GM23338 (cell line): ENCODE data around the gene ATF6. TPM values are rescaled to one million over a fixed set of nuclear protein-coding genes. Genes with fewer than 3 reads are reported as not detected.

Source experiments
- ATAC-seq: fragments of 200-7000 bp; cut with Tn5 transposase; 3 replicates; pipeline ENCODE4 v1.9.1; 2020
- DNase-seq: peaks from one replicate; pipeline ENCODE4 v3.0.0-alpha.2; 2015; ENCODE audit warnings: low spot score
- H2AFZ ChIP-seq: fragments of 200-600 bp; sonication (generic); 2 replicates; pipeline ENCODE4 v1.8.0; 2016; ENCODE audit warnings: antibody characterized with exemption, mild to moderate bottlenecking, moderate library complexity
- H3F3A ChIP-seq: fragments of 200-600 bp; sonication (generic); replicated peaks from 2 replicates; pipeline ENCODE4 v1.8.0; 2017; ENCODE audit warnings: antibody characterized with exemption, mixed run types, low read depth
- H3K27ac ChIP-seq: fragments of 200-600 bp; sonication (generic); 2 replicates; pipeline ENCODE4 v1.6.1; 2016; ENCODE audit warnings: low read depth
- H3K27me3 ChIP-seq: fragments of 200-600 bp; sonication (generic); 2 replicates; pipeline ENCODE4 v1.8.0; 2016; ENCODE audit warnings: mild to moderate bottlenecking, mixed run types, moderate library complexity; ENCODE audit not compliant: insufficient read depth
- H3K36me3 ChIP-seq: fragments of 200-600 bp; sonication (generic); 2 replicates; pipeline ENCODE4 v1.8.0; 2016; ENCODE audit warnings: mild to moderate bottlenecking; ENCODE audit not compliant: insufficient read depth
- H3K4me1 ChIP-seq: fragments of 200-600 bp; sonication (generic); 2 replicates; pipeline ENCODE4 v1.8.0; 2016; ENCODE audit warnings: mild to moderate bottlenecking, moderate library complexity; ENCODE audit not compliant: insufficient read depth
- H3K4me2 ChIP-seq: fragments of 200-600 bp; sonication (generic); 2 replicates; pipeline ENCODE4 v1.7.1; 2017; ENCODE audit warnings: mixed run types
- H3K4me3 ChIP-seq: fragments of 200-600 bp; sonication (generic); 2 replicates; pipeline ENCODE4 v1.6.1; 2016; ENCODE audit warnings: mixed run types
- H3K79me2 ChIP-seq: fragments of 200-600 bp; sonication (generic); replicated peaks from 2 replicates; pipeline ENCODE4 v1.8.0; 2017; ENCODE audit warnings: mild to moderate bottlenecking; ENCODE audit not compliant: insufficient read depth
- H3K9me2 ChIP-seq: fragments of 200-600 bp; sonication (generic); 2 replicates; pipeline ENCODE4 v1.8.0; 2017; ENCODE audit not compliant: insufficient read depth
- H4K20me1 ChIP-seq: fragments of 200-600 bp; sonication (generic); replicated peaks from 2 replicates; pipeline ENCODE4 v1.8.0; 2017; ENCODE audit warnings: mild to moderate bottlenecking; ENCODE audit not compliant: insufficient read depth
- H3K27ac Mint-ChIP-seq: 2 replicates; pipeline ENCODE4 v1.8.0; 2020; ENCODE audit warnings: inconsistent platforms, mild to moderate bottlenecking, moderate library complexity, mixed read lengths
- H3K27me3 Mint-ChIP-seq: 3 replicates; pipeline ENCODE4 v1.8.0; 2022; ENCODE audit warnings: low read depth, mild to moderate bottlenecking, moderate library complexity, mixed read lengths, inconsistent platforms; ENCODE audit not compliant: insufficient read depth, poor library complexity
- H3K36me3 Mint-ChIP-seq: 3 replicates; pipeline ENCODE4 v1.8.0; 2021; ENCODE audit warnings: low read depth, mild to moderate bottlenecking, inconsistent platforms, moderate library complexity, mixed read lengths
- H3K4me1 Mint-ChIP-seq: 3 replicates; pipeline ENCODE4 v1.8.0; 2020; ENCODE audit warnings: mild to moderate bottlenecking, inconsistent platforms, mixed read lengths
- H3K4me3 Mint-ChIP-seq: 3 replicates; pipeline ENCODE4 v1.8.0; 2021; ENCODE audit warnings: moderate library complexity, mild to moderate bottlenecking, inconsistent platforms, mixed read lengths
- H3K9me3 Mint-ChIP-seq: 3 replicates; pipeline ENCODE4 v1.8.0; 2020; ENCODE audit warnings: moderate library complexity, mild to moderate bottlenecking, inconsistent platforms, mixed read lengths
- CREB1 ChIP-seq: fragments of 250-450 bp; sonication (Bioruptor Pico); IDR thresholded peaks from 2 replicates; pipeline ENCODE4 v1.5.0; 2020; ENCODE audit warnings: low read depth, mild to moderate bottlenecking, moderate library complexity
- EZH2 ChIP-seq: fragments of 200-600 bp; sonication (generic); IDR thresholded peaks from one replicate; pipeline ENCODE4 v1.8.0; 2017; ENCODE audit warnings: antibody characterized with exemption, mild to moderate bottlenecking, low read depth; ENCODE audit not compliant: unreplicated experiment
- EZH2phosphoT487 ChIP-seq: fragments of 200-600 bp; sonication (generic); IDR thresholded peaks from one replicate; pipeline ENCODE4 v1.8.1; 2018; ENCODE audit warnings: antibody characterized with exemption; ENCODE audit not compliant: unreplicated experiment
- JUNB ChIP-seq: IDR thresholded peaks from one replicate; pipeline ENCODE4 v1.6.1; 2016; ENCODE audit warnings: antibody characterized with exemption; ENCODE audit not compliant: unreplicated experiment
- NANOG ChIP-seq: IDR thresholded peaks from 2 replicates; pipeline ENCODE4 v1.6.1; 2016; ENCODE audit warnings: antibody characterized with exemption, borderline replicate concordance
- POLR2AphosphoS5 ChIP-seq: IDR thresholded peaks from 2 replicates; pipeline ENCODE4 v1.6.1; 2016; ENCODE audit warnings: antibody characterized with exemption, low read depth
- STAT1 ChIP-seq: IDR thresholded peaks from one replicate; pipeline ENCODE4 v1.6.1; 2016; ENCODE audit warnings: antibody characterized with exemption; ENCODE audit not compliant: unreplicated experiment
- ZNF114 ChIP-seq: fragments of 250-450 bp; sonication (Bioruptor Pico); IDR thresholded peaks from 2 replicates; pipeline ENCODE4 v1.5.0; 2020; ENCODE audit warnings: mild to moderate bottlenecking, moderate library complexity
- ZNF331 ChIP-seq: fragments of 250-450 bp; sonication (Bioruptor Pico); IDR thresholded peaks from 2 replicates; pipeline ENCODE4 v1.5.0; 2020; ENCODE audit warnings: low read depth, mild to moderate bottlenecking, moderate library complexity
- polyA plus RNA-seq: library from polyadenylated mRNA; unstranded; fragments of >200 nt; fragmentation: Nextera tagmentation; extraction: Ambion mirVana; gene quantifications from 2 replicates; pipeline ENCODE4 v1.2.1, GENCODE V29; 2016
- total RNA-seq: library from RNA; depleted of rRNA; stranded (reverse); fragments of >200 nt; shearing (Covaris generic); gene quantifications from 2 replicates; pipeline ENCODE4 v1.2.3, GENCODE V29; 2014
- TF ChIP-seq, protein P1 (sequence below), 2 experiments: fragments of 200-600 bp in 1 of 2; sonication (generic) in 1 of 2; conservative IDR thresholded peaks; 2 replicates each; pipeline versions ENCODE4 v1.5.1 to v1.6.1; 2016 to 2017; ENCODE audit warnings: antibody characterized with exemption in 2 of 2, low read depth in 2 of 2, mild to moderate bottlenecking in 2 of 2, moderate library complexity in 1 of 2
- TF ChIP-seq, protein P2 (sequence below): IDR thresholded peaks from one replicate; pipeline ENCODE4 v1.6.1; 2018; ENCODE audit warnings: antibody characterized with exemption; ENCODE audit not compliant: unreplicated experiment
- TF ChIP-seq, protein P3 (sequence below): fragments of 250-450 bp; sonication (Bioruptor Pico); IDR thresholded peaks from 2 replicates; pipeline ENCODE4 v1.5.0; 2020; ENCODE audit warnings: mild to moderate bottlenecking, moderate library complexity
- TF ChIP-seq, protein P4 (sequence below): IDR thresholded peaks from 2 replicates; pipeline ENCODE4 v1.6.1; 2016; ENCODE audit warnings: antibody characterized with exemption

Gene ATF6
- total and polyA plus RNA-seq, 2 experiments from 2014 or later, result 5.0 to 13.5 TPM

DNA sequence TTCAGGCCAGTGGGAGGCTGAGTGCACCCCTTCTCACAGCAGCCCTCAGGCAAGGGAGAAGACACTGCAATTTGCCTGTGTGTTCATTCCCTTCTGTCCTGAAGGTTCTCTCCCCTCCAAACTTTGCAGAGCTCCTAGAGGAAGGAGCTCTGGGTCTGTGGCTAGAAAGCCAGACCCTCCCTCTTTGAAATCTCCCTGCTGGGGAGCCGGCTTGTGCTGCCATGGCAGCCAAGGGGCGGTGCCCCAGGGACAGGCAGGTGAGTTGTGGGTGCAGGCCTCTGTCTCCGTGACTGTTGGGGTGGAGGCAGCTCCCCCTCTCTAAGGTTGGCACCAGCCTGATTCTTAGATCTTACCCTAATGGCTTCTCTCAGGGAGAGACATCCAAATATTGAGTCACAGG lies 204.5 kb downstream of the ATF6 start:
- no peak overlapping the region for H3K27ac ChIP-seq
- no peak overlapping the region for H3K4me3 ChIP-seq
- ATAC-seq (peak; percentile 62), DNase-seq (no peak)
- H3K27me3 ChIP-seq, result no peaks in the 10 kb centered on the region
- H3K4me2 ChIP-seq, result no peak overlapping the region
- no peaks in the 10 kb centered on the region for H3K36me3 ChIP-seq
- 0 out of 2 replicates have a peak, but pooled peaks cover 4% of the 10 kb centered on the region for H3K4me1 ChIP-seq
- peaks cover 11% of the 10 kb centered on the region for H3K9me2 ChIP-seq
- no peak overlapping the region for H3K4me3 Mint-ChIP-seq
- no peaks in the 10 kb centered on the region for H3K9me3 Mint-ChIP-seq
- H4K20me1 ChIP-seq, result no peaks in the 10 kb centered on the region; the same call in 1 of the 2 replicates
- H3K79me2 ChIP-seq, result no peaks in the 10 kb centered on the region
- no peak overlapping the region for H2AFZ ChIP-seq
- H3K36me3 Mint-ChIP-seq, result no peaks in the 10 kb centered on the region
- H3K27ac Mint-ChIP-seq, result no peak overlapping the region
- no peaks in the 10 kb centered on the region for H3F3A ChIP-seq
- TF ChIP-seq, protein P1, sequence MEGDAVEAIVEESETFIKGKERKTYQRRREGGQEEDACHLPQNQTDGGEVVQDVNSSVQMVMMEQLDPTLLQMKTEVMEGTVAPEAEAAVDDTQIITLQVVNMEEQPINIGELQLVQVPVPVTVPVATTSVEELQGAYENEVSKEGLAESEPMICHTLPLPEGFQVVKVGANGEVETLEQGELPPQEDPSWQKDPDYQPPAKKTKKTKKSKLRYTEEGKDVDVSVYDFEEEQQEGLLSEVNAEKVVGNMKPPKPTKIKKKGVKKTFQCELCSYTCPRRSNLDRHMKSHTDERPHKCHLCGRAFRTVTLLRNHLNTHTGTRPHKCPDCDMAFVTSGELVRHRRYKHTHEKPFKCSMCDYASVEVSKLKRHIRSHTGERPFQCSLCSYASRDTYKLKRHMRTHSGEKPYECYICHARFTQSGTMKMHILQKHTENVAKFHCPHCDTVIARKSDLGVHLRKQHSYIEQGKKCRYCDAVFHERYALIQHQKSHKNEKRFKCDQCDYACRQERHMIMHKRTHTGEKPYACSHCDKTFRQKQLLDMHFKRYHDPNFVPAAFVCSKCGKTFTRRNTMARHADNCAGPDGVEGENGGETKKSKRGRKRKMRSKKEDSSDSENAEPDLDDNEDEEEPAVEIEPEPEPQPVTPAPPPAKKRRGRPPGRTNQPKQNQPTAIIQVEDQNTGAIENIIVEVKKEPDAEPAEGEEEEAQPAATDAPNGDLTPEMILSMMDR (conservative IDR thresholded peaks at IDR 0.05; ENCODE audit: low read depth in 2 of 2), result no peak
- TF ChIP-seq ZNF114 (CRISPR knock-in tag), result no peak
- TF ChIP-seq POLR2AphosphoS5, result no peak
- no peak for TF ChIP-seq EZH2
- no peak for TF ChIP-seq CREB1 (CRISPR knock-in tag)
- no peak for TF ChIP-seq EZH2phosphoT487
- TF ChIP-seq ZNF331, result no peak
- TF ChIP-seq, protein P2, sequence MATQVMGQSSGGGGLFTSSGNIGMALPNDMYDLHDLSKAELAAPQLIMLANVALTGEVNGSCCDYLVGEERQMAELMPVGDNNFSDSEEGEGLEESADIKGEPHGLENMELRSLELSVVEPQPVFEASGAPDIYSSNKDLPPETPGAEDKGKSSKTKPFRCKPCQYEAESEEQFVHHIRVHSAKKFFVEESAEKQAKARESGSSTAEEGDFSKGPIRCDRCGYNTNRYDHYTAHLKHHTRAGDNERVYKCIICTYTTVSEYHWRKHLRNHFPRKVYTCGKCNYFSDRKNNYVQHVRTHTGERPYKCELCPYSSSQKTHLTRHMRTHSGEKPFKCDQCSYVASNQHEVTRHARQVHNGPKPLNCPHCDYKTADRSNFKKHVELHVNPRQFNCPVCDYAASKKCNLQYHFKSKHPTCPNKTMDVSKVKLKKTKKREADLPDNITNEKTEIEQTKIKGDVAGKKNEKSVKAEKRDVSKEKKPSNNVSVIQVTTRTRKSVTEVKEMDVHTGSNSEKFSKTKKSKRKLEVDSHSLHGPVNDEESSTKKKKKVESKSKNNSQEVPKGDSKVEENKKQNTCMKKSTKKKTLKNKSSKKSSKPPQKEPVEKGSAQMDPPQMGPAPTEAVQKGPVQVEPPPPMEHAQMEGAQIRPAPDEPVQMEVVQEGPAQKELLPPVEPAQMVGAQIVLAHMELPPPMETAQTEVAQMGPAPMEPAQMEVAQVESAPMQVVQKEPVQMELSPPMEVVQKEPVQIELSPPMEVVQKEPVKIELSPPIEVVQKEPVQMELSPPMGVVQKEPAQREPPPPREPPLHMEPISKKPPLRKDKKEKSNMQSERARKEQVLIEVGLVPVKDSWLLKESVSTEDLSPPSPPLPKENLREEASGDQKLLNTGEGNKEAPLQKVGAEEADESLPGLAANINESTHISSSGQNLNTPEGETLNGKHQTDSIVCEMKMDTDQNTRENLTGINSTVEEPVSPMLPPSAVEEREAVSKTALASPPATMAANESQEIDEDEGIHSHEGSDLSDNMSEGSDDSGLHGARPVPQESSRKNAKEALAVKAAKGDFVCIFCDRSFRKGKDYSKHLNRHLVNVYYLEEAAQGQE, result no peak
- no peak for TF ChIP-seq JUNB
- no peak for TF ChIP-seq STAT1
- TF ChIP-seq, protein P3, sequence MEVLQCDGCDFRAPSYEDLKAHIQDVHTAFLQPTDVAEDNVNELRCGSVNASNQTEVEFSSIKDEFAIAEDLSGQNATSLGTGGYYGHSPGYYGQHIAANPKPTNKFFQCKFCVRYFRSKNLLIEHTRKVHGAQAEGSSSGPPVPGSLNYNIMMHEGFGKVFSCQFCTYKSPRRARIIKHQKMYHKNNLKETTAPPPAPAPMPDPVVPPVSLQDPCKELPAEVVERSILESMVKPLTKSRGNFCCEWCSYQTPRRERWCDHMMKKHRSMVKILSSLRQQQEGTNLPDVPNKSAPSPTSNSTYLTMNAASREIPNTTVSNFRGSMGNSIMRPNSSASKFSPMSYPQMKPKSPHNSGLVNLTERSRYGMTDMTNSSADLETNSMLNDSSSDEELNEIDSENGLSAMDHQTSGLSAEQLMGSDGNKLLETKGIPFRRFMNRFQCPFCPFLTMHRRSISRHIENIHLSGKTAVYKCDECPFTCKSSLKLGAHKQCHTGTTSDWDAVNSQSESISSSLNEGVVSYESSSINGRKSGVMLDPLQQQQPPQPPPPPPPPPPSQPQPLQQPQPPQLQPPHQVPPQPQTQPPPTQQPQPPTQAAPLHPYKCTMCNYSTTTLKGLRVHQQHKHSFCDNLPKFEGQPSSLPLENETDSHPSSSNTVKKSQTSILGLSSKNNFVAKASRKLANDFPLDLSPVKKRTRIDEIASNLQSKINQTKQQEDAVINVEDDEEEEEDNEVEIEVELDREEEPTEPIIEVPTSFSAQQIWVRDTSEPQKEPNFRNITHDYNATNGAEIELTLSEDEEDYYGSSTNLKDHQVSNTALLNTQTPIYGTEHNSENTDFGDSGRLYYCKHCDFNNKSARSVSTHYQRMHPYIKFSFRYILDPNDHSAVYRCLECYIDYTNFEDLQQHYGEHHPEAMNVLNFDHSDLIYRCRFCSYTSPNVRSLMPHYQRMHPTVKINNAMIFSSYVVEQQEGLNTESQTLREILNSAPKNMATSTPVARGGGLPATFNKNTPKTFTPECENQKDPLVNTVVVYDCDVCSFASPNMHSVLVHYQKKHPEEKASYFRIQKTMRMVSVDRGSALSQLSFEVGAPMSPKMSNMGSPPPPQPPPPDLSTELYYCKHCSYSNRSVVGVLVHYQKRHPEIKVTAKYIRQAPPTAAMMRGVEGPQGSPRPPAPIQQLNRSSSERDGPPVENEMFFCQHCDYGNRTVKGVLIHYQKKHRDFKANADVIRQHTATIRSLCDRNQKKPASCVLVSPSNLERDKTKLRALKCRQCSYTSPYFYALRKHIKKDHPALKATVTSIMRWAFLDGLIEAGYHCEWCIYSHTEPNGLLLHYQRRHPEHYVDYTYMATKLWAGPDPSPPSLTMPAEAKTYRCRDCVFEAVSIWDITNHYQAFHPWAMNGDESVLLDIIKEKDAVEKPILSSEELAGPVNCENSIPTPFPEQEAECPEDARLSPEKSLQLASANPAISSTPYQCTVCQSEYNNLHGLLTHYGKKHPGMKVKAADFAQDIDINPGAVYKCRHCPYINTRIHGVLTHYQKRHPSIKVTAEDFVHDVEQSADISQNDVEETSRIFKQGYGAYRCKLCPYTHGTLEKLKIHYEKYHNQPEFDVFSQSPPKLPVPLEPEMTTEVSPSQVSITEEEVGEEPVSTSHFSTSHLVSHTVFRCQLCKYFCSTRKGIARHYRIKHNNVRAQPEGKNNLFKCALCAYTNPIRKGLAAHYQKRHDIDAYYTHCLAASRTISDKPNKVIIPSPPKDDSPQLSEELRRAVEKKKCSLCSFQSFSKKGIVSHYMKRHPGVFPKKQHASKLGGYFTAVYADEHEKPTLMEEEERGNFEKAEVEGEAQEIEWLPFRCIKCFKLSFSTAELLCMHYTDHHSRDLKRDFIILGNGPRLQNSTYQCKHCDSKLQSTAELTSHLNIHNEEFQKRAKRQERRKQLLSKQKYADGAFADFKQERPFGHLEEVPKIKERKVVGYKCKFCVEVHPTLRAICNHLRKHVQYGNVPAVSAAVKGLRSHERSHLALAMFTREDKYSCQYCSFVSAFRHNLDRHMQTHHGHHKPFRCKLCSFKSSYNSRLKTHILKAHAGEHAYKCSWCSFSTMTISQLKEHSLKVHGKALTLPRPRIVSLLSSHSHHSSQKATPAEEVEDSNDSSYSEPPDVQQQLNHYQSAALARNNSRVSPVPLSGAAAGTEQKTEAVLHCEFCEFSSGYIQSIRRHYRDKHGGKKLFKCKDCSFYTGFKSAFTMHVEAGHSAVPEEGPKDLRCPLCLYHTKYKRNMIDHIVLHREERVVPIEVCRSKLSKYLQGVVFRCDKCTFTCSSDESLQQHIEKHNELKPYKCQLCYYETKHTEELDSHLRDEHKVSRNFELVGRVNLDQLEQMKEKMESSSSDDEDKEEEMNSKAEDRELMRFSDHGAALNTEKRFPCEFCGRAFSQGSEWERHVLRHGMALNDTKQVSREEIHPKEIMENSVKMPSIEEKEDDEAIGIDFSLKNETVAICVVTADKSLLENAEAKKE (CRISPR knock-in tag), result no peak
- no peak for TF ChIP-seq NANOG
- TF ChIP-seq, protein P4, sequence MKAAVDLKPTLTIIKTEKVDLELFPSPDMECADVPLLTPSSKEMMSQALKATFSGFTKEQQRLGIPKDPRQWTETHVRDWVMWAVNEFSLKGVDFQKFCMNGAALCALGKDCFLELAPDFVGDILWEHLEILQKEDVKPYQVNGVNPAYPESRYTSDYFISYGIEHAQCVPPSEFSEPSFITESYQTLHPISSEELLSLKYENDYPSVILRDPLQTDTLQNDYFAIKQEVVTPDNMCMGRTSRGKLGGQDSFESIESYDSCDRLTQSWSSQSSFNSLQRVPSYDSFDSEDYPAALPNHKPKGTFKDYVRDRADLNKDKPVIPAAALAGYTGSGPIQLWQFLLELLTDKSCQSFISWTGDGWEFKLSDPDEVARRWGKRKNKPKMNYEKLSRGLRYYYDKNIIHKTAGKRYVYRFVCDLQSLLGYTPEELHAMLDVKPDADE, result no peak
- peaks cover 2% of the 10 kb centered on the region for H3K27me3 Mint-ChIP-seq
- H3K4me1 Mint-ChIP-seq, result peaks cover 20% of the 10 kb centered on the region
